GM21529 (cell line): ENCODE results near the gene SLC12A6.
"Not testable (repeated sequence)": the region's sequence is repeated elsewhere in the genome, so short reads cannot be mapped to it uniquely, and the experiment has no call there.

Experiments
- ATAC-seq: cut with Tn5 transposase; IDR thresholded peaks from one replicate; pipeline ENCODE4 v1.9.1; 2021; ENCODE audit not compliant: unreplicated experiment

Gene SLC12A6

DNA sequence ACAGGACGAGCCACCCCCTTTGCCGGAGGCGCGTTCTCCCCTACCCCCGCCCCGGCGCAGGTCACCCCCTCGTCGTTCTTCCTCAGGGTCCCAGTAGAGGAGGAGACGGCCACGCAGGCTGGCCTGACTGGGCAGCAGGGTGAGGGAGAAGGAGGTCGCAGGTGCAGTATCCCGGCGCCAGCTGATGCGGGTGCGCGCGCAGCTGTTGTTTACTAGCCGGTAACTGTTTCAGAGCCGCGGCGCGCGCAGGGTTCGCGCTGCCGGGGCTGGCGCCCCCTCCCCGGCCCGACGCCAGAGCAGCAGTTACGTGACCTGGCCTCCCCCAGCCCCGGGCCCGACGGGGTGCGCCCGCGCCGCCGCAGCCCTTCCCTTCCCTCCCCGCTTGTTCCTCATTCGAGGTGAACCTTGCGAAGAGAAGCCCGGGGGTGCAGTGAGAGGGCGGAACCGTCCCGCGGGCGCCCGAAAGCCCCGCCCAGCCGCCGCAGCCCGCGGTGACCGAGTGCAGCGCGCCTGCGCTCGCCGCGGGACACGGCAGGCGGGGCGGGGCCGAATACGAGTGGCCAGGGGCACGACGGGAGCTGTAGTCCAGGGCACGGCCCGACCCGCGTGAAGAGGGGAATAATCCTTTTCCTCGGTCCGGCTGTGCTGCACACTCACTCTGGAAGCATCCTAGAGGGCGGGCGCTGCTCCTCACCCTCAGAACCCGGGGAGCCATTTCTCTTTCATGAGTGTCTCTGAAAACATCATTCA lies at the start of gene SLC12A6:
TSS of gene SLC12A6 (minus strand) at position 225 of the 750 bp plus-strand sequence. CDS start 1,101 bp downstream, outside the sequence.
- peak; percentile 64 for ATAC-seq

DNA sequence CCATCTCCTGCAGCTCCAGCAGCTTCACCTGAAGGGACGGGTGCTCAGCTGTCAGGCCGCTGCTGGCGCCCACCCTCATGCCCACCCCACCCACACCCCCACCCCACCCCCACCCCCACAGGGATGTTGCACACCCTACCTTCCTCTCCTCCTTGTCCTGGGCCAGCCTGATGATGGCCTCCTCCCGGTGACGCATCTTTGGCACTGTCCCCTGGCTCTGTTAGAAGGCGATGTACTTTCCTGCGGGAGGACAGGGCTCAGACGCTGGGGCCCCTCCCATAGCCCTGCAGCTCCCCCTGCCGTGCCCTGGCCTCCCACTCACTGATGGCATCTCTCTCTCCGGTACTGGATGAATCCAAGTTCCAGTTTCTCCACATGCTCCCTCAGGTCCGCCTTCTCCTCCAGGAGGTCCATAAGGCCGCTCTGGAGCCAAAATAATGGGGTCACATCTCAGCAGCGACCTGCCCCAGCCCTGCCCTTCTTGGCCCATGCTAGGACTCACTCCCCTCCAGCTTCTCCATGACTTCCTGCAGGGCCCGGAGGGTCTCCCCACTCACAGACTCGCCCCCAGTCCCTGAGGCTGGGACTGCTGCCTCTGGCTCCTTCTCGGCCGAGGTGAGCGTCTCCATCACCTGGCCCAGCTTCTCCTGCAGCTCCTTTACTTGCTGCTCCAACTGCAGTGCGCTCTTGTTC lies 44.4 kb upstream of the SLC12A6 start:
- not testable (repeated sequence) for ATAC-seq

DNA sequence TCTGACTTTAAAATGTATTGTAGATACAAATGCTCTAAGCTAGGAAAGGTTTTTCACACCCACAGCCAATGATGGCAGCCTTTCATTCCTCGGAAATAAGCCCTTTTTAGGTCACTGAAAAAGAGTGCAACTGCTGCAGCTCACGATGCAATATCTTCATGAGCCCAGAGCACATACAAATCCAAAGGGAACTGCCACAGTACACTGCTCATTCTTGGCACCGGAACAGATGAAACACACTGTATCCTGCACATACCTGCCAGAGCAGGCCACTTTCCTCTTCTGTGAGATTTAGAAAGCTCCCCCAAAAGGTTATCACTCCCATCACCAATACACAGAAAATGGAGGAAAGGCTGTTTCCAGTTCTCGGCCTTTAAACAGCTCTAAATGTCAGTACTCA lies 42.9 kb upstream of the SLC12A6 start:
- ATAC-seq, result not testable (repeated sequence)

DNA sequence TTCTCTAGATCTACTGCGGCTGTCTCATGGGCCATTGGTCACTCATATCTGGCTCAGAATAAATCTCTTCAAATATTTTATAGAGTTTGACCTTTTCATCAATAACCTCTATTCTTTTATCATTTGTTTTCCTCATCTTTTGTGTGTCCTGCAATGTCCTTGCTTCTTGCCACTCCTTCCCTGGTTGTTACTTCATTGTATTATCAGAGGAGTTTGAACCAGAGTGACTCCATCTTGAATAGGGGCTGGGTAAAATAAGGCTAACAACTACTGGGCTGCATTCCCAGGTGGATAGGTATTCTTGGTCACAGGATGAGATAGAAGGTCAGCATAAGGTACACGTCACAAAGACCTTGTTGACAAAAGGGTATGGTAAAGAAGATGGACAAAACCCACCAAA lies 39.3 kb upstream of the SLC12A6 start:
- no peak for ATAC-seq

DNA sequence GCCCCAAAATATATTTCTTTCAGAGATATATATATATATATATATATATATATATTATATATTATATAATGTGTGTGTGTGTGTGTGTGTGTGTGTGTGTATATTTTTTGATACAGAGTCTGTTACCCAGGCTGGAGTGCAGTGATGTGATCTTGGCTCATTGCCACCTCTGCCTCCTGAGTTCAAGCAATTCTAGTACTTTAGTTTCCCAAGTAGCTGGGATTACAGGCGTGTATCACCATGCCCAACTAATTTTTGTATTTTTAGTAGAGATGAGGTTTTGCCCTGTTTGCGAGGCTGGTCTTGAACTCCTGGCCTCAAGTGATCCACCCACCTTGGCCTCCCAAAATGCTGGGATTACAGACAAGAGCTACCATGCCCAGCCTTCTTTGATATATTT lies 38.0 kb upstream of the SLC12A6 start:
- ATAC-seq, result not testable (repeated sequence)

DNA sequence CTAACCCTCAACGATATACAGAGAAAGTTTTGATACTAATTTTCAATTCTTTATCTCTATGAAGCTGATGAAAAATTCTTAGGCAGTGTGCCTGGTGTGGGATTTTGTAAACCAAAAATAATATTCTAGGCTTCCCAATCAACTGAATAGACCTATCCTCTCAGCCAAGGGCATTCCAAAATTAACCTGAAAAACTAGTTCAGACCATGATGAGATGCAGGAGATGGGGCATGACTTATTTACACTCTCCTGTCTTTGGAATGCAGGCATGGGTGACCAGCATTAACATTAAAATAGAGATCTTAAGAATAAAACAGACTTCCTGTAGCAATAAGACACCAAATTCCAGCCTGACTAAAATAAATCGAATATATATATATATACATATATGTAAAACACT lies 37.2 kb upstream of the SLC12A6 start:
- ATAC-seq, result no peak

DNA sequence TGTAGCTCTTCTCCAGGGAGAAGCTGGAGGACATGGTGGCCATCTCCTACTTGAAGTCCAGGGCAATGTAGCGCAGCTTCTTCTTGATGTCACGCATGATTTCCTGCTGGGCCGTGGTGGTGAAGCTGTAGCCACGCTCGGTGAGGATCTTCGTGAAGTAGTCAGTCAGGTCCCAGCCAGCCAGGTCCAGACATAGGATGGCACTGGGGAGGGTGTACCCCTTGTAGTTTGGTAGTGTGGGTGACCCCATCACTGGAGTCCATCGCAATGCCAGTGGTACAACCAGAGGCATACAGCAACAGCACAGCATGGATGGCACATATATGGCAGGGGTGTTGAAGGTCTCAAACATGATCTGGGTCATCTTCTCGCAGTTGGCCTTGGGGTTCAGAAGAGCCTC lies 36.4 kb upstream of the SLC12A6 start:
- ATAC-seq, result no peak

DNA sequence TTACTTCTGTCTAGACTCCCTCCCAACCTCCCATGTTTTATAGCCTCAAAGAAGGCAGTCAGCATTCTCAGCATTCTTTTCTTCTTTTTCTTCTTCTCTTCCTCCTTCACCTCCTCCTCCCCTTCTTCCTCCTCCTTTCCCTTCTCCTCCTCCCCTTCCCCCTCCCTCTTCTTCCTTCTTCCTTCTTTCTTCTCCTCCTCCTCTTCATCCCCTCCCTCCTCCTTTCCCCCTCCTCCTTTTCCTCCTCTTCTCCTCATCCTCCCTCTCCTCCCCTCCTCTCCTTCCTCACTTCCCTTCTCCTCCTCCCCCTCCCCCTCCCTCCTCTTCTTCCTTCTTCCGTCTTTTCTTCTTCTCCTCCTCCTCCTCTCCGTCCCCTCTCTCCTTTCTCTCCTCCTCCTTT lies 33.1 kb upstream of the SLC12A6 start:
- no peak for ATAC-seq

DNA sequence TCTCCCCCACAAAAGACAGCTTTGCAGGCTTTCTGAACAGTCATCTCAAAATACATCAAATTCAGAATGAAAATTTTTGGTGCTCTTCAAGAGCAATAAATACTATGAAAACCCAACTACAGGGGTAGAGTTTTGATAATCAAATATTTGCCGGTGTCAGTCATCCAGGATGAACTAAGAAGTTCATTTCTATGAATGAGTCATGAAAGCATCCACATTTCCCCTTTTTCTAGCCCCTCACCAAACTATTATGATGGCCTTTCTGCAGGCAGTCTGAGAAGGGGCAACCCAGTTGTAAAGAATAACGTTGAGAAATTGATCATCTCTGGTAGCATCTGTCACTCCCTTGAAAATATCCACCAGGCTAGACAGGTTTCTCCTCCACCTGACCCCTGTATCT lies 32.5 kb upstream of the SLC12A6 start:
- ATAC-seq, result no peak

DNA sequence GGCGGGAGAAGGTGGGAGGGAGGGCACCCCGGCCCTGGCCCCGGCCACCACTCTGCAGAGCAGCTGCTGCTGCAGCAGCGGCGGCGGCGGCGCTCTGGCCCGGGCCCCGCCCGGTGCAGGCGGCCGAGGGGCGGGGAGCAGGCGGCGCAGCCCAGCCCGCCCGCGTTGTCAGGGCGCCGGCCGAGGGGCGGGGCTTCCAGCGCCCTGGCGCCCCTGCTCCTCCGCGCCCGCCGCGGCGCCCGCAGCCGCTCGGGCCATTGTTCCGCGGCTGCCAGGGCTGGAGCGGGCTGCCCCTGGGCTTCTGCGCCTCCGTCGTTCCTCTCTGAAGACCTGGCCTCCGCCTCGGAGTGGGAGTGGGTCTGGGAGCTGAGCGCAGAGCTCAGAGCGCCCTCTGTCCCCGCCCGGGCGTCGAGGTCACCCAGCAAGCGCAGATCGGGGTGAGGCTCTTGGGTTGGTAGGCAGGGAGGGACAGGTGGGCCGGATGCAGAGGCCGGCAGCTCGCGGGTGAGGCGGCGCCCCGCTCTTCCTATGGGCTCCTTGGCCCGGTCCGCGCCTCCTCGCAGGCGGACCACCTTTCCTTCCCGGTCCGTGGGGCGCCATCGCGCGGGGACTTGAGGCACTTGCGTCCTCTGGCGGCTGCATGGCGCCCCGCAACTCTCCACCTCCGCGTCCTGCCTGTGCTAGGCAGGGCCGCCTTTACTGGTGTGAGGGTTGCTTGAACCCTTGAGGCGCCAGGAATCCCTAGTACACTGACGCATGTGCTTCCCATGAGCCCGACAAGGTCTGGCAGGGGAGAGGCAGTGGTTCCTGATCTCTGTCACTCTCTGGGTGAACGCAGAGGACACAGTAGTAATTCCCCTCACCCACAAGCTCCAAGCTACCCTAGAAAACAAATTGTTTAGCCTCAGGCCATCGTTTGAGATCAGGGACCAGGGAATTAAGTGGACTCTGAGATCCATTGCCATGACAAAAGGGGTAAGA lies 29.8 kb upstream of the SLC12A6 start, which contains the start of gene LPCAT4:
TSS of gene LPCAT4 (minus strand) at position 96 of the 981 bp plus-strand sequence. CDS start 96 bp downstream, outside the sequence.
- peak; percentile 65 for ATAC-seq

DNA sequence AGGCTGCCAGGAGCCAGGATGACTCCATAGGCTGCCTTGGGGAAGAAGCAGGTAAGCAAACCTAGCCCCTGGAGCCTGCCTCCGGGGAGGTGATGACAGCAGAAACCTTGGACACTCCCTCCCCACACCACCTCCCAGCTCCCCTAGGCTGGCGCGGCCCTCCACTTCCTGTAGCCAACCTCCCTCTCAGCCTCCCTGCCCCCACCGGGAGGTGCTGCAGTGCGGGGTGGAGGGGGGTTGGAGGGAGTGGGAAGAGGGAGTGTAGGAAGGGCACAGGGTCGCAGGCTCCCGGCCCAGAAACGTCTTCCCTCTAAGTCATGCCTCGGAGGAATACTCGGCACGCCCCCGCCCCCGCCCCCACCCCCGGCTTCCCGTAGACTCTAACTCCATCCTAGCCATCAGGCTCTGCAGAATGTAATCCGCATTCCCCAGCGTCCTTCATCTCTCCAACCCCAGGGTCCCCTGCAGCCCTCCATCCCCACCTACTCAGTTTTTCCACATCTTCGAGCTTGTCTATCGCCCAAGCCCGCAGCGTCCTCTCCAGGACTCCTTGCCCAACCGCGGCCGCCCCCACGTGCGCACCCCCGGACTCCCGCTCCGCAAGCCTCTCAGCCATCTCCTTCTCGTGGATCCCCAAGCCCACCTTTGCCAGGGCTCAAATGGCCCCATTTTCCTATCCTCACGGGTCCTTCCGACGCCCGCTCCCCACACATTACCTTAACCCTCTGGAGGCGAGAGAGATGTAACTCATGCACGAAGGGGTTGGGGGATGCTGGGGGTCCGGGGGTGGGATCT lies 28.9 kb upstream of the SLC12A6 start:
- no peak for ATAC-seq

DNA sequence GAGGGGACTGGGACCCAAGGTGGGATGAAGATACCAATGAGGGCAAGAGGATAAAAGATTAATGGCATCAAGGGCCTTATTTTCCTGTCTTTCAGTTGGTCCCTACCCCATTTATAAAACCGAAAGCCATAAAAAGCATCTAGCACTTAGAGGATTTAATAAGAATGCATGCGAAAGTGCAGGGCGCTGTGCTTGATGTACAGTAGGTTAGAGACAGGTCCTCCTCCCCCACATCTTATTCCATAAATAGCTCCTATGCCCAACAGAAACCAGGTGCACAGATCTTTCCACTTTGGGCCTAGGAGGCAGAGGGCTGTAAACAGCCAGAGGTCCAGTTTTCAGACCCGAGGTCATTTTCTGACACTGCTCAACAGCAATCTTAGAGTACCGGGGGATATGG lies 28.3 kb upstream of the SLC12A6 start:
- ATAC-seq, result no peak

DNA sequence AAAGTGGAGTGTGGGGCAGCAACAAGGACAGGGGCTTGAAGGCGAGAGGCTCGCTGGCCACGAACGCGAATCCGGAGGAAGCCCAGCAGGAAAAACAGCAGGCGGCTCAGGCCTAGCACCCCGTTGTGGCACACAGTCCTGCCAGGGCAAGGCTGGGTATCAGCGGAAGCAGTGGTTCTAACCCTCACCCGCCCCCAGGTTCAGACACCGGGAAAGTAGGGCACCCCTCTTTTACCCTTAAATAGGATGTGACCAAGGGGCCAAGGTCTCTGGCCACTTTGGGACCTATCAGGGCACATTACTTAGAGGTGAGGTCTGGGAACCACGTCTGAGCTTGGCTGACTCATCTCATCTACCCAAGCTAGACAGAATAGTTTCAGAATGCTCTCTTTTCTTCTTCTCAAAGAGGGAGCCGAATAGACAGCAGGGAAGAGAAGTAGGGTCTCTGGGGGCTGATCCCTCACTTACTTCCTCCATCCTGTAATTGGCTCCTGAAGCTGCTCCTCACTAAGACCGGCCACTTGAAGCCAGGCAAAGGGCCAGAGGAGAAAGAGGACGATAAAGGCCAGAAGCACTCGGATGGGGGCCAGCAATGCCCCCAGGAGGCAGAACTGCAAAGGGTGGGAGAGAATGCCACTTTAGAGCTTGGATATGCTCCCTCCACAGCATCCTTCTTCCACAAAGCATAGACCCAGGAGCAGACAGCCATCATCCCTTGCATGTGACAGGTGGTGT lies 27.7 kb upstream of the SLC12A6 start:
- ATAC-seq, result no peak

DNA sequence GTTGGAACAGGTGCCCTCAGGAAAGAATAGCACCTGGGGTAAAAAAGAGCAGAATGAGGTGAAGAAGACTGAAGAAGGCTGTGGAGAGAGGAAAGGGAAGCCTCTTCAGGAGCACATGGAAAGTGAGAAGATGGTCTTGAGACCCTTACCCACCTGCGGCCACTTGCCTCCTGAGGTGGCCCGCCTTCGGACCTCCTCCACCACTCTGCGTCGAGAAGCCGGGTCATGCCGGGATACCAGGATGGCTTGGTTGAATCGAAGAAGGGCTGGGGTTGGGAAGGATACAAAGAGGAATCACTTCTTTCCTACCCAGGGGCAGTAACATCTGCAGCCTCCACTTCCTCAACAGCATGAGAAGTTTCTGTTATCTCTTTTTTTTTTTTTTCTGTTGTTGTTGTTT lies 26.5 kb upstream of the SLC12A6 start:
- no peak for ATAC-seq

DNA sequence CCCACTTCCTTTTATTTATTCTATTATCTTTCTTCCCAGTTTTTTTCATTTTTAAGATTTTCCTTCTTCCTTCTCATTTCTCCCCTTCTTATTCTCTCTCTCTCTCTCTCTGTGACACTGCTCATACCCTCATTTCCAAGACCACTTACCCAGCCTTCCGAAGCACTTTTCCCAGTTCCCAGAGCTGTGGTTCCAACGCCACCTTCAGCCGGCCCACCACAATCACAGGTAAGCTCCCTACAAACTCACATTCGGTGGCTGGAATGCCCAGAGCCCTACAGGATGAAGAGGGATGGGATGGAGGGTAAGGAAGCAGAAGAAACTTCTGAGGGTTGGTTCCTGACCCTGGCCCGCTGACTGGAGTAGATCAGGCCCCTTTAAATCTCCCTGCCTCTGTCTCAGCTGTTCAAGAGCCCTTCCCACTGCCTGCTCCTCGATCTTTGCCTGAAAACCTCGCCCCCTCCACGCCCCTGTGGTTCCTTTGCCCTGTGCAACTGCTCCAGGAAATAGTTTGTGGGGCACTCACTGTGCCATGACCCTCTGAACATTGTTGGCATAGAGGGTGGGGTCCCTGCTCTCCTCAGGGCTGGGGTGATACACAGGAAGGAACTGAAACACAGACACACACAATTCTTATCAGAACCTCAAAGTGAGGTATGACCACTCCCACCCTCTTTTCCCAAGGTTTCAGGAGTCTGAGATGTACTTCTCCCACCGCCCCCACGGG lies 24.6 kb upstream of the SLC12A6 start:
- no peak for ATAC-seq

DNA sequence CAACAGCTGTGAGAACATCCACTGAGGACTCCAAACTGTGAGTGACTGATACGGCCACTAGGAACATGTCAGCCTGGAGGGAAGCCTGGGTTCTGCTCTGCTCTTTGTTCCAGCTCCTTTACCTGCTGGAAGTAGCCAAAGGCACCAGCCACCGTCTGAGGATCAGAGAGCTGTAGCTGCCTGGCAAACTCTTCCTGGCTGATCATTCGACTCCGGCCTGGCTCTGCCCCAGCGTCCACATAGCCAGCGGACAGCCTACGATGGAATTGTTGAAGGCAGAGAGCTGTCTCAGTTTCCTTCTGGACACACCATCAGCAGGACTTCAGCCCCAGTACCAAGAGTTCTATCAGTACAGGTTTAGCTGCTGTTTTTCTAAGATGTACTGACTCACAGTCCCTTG lies 23.7 kb upstream of the SLC12A6 start:
- ATAC-seq, result no peak

DNA sequence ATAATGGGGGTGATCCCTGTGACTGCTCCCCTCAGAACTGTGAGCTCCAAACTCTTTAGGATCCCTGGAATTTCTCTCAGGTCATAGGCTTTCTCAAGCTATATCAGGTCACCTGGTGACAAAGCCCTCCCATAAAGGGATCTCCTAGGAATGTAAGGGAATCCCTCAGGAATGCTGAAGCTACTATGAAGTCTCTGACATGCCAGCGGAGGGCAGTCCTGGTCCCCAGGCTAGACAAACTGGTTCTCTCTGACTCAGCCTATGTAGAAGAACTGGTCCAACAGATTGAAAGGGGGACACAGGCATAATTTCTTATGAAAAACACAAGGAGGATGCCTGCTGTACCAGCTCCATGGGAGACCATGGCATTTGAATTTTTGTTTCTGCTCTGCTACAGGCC lies 22.7 kb upstream of the SLC12A6 start:
- ATAC-seq, result no peak

DNA sequence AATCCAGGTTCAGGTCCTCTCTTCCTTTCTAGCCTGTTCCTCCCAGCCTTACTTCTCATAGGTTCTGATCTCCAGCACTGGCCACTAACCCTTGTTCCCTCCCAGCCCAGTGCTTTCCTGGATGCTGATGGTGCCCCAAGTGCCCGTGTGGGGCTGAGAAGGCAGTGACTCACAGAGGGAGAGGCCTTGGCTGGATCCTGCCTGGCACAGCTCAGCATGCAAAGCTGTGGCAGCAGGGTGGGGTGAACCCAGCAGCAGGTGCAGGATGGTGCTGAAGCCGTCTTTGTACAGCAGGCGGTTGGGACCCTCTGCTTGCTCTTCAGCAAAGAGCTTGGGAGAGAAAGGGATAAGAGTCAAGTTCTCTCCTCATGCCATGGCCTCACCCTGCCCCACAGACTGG lies 21.8 kb upstream of the SLC12A6 start:
- no peak for ATAC-seq

DNA sequence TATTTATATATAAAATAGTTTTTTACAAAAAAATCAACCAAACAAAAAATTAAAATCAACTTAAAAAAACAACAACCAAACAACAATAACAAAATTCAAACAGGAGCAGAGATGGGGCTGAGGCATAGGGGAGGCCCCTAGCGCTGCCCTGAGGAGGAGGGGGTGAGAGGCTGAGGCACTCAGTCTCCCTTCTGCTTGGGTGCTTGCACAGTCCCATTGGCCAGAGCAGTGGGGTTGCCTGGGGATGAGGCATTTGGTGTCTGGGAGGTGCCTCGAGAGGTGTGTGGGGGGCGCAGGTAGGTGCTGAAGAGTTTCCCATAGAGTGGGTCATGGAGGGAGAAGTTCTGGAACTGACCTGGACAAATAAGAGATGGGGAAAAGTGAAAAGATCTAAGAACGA lies 21.4 kb upstream of the SLC12A6 start:
- ATAC-seq, result no peak
